Mucosa of rectum (tissue), 2 donors: ENCODE data around the gene RNF223.

Experiments used
- H3K27ac ChIP-seq, 2 donors: one replicate each; pipeline ENCODE4 v1.7.0; 2013; ENCODE audit warnings: inconsistent platforms in 2 of 2, low read depth in 2 of 2, low read length in 2 of 2
- H3K27me3 ChIP-seq, 2 donors: one replicate each; pipeline ENCODE4 v1.7.0; 2013; ENCODE audit warnings: low read length in 2 of 2; ENCODE audit not compliant: control insufficient read depth in 2 of 2, insufficient read depth in 2 of 2
- H3K36me3 ChIP-seq, 2 donors: one replicate each; pipeline ENCODE4 v1.7.0; 2013; ENCODE audit warnings: low read length in 2 of 2; ENCODE audit not compliant: control insufficient read depth in 2 of 2, insufficient read depth in 2 of 2
- H3K4me1 ChIP-seq, 2 donors: one replicate each; pipeline ENCODE4 v1.7.0; 2013; ENCODE audit warnings: low read length in 2 of 2, mild to moderate bottlenecking in 1 of 2; ENCODE audit not compliant: control insufficient read depth in 2 of 2, insufficient read depth in 2 of 2
- H3K4me3 ChIP-seq, 2 donors: one replicate each; pipeline ENCODE4 v1.7.0; 2013; ENCODE audit warnings: low read length in 2 of 2
- H3K9ac ChIP-seq, 2 donors: one replicate each; pipeline ENCODE4 v1.7.0; 2013; ENCODE audit warnings: low read length in 2 of 2, low read depth in 1 of 2, mild to moderate bottlenecking in 1 of 2
- H3K9me3 ChIP-seq, 2 donors: one replicate each; pipeline ENCODE4 v1.7.0; 2013; ENCODE audit warnings: low read length in 2 of 2; ENCODE audit not compliant: control insufficient read depth in 2 of 2
- donor health status: healthy.
- donor health status: Normal muscosa, but diverticular disease.

The RNF223 gene

GRCh38 chr1:1051127-1051810, 22.8 kb downstream of the RNF223 start:
- H3K4me3 ChIP-seq: no peak overlapping the region
- no peak overlapping the region for H3K27ac ChIP-seq
- no peak overlapping the region for H3K9ac ChIP-seq
- no peaks in the 10 kb centered on the region for H3K27me3 ChIP-seq
- H3K9me3 ChIP-seq: no peaks in the 10 kb centered on the region
- H3K4me1 ChIP-seq: peaks cover 0 to 6% of the 10 kb centered on the region in 2 donors
- peaks cover 7 to 14% of the 10 kb centered on the region in 2 donors for H3K36me3 ChIP-seq

- H3K4me1 ChIP-seq: peaks cover 0 to 6% of the 10 kb centered on the region in 2 donors
- no peaks in the 10 kb centered on the region for H3K27me3 ChIP-seq
- no peak overlapping the region for H3K27ac ChIP-seq
- H3K9ac ChIP-seq: no peak overlapping the region
- peaks cover 7 to 14% of the 10 kb centered on the region in 2 donors for H3K36me3 ChIP-seq
- no peaks in the 10 kb centered on the region for H3K9me3 ChIP-seq
- H3K4me3 ChIP-seq: no peak overlapping the region
Observed at GRCh38 chr1:1050577-1051052, 23.5 kb downstream of the RNF223 start.

GRCh38 chr1:1049318-1050165, 24.6 kb downstream of the RNF223 start:
- Histone ChIP-seq H3K9ac (no peak overlapping the region), H3K4me1 (peaks cover 0 to 6% of the 10 kb centered on the region in 2 donors), H3K27ac (no peak overlapping the region), H3K9me3 (no peaks in the 10 kb centered on the region), H3K27me3 (no peaks in the 10 kb centered on the region), H3K36me3 (peaks cover 7 to 14% of the 10 kb centered on the region in 2 donors), H3K4me3 (no peak overlapping the region)

- H3K27ac ChIP-seq: no peak overlapping the region
- H3K4me1 ChIP-seq: peaks cover 0 to 6% of the 10 kb centered on the region in 2 donors
- H3K27me3 ChIP-seq: no peaks in the 10 kb centered on the region
- peaks cover 7 to 11% of the 10 kb centered on the region in 2 donors for H3K36me3 ChIP-seq
- no peak overlapping the region for H3K4me3 ChIP-seq
- H3K9me3 ChIP-seq: no peaks in the 10 kb centered on the region
- no peak overlapping the region for H3K9ac ChIP-seq
Observed at GRCh38 chr1:1048765-1049164, 25.3 kb downstream of the RNF223 start.

- Histone ChIP-seq H3K27me3 (no peaks in the 10 kb centered on the region), H3K4me1 (peaks cover 0 to 6% of the 10 kb centered on the region in 2 donors), H3K9me3 (no peaks in the 10 kb centered on the region), H3K9ac (no peak overlapping the region), H3K27ac (no peak overlapping the region), H3K4me3 (no peak overlapping the region), H3K36me3 (peaks cover 5 to 12% of the 10 kb centered on the region in 2 donors)
Observed at GRCh38 chr1:1047963-1048362, 26.1 kb downstream of the RNF223 start.

- H3K27ac ChIP-seq: no peak overlapping the region
- no peaks in the 10 kb centered on the region for H3K27me3 ChIP-seq
- H3K9ac ChIP-seq: no peak overlapping the region
- peaks cover 3 to 10% of the 10 kb centered on the region in 2 donors for H3K36me3 ChIP-seq
- no peaks in the 10 kb centered on the region for H3K9me3 ChIP-seq
- no peak overlapping the region for H3K4me3 ChIP-seq
- H3K4me1 ChIP-seq: peaks cover 0 to 6% of the 10 kb centered on the region in 2 donors
Observed at GRCh38 chr1:1047407-1047806, 26.7 kb downstream of the RNF223 start.

GRCh38 chr1:1046767-1047166, 27.3 kb downstream of the RNF223 start:
- peaks cover 3 to 10% of the 10 kb centered on the region in 2 donors for H3K36me3 ChIP-seq
- H3K9me3 ChIP-seq: no peaks in the 10 kb centered on the region
- H3K4me1 ChIP-seq: peaks cover 0 to 6% of the 10 kb centered on the region in 2 donors
- no peak overlapping the region for H3K4me3 ChIP-seq
- no peaks in the 10 kb centered on the region for H3K27me3 ChIP-seq
- no peak overlapping the region for H3K9ac ChIP-seq
- no peak overlapping the region for H3K27ac ChIP-seq

- no peak overlapping the region for H3K27ac ChIP-seq
Observed at GRCh38 chr1:1046243-1046642, 27.9 kb downstream of the RNF223 start.

GRCh38 chr1:1045129-1045528, 29.0 kb downstream of the RNF223 start:
- Histone ChIP-seq H3K9ac (no peak overlapping the region), H3K4me3 (no peak overlapping the region), H3K36me3 (peaks cover 3 to 6% of the 10 kb centered on the region in 2 donors), H3K27ac (no peak overlapping the region), H3K9me3 (no peaks in the 10 kb centered on the region), H3K27me3 (no peaks in the 10 kb centered on the region), H3K4me1 (peaks cover 4 to 5% of the 10 kb centered on the region in 2 donors)

More at GRCh38 chr1:1046243-1046642, 27.9 kb downstream of the RNF223 start:
- peaks cover 0 to 6% of the 10 kb centered on the region in 2 donors for H3K4me1 ChIP-seq
- no peak overlapping the region for H3K4me3 ChIP-seq
- peaks cover 3 to 6% of the 10 kb centered on the region in 2 donors for H3K36me3 ChIP-seq
- H3K9me3 ChIP-seq: no peaks in the 10 kb centered on the region
- no peak overlapping the region for H3K9ac ChIP-seq
- H3K27me3 ChIP-seq: no peaks in the 10 kb centered on the region

- no peak overlapping the region for H3K27ac ChIP-seq
- no peak overlapping the region for H3K4me3 ChIP-seq
- peaks cover 8 to 9% of the 10 kb centered on the region in 2 donors for H3K4me1 ChIP-seq
- H3K36me3 ChIP-seq: peaks cover 3 to 6% of the 10 kb centered on the region in 2 donors
- no peaks in the 10 kb centered on the region for H3K9me3 ChIP-seq
- no peak overlapping the region for H3K9ac ChIP-seq
- H3K27me3 ChIP-seq: no peaks in the 10 kb centered on the region
Observed at GRCh38 chr1:1044455-1045078, 29.5 kb downstream of the RNF223 start.
